GM23338 (cell line): Measurements from ENCODE around the gene MAPK8.

Experiments used
- CTCF ChIP-seq, 2 experiments: fragments of 200-600 bp in 1 of 2; sonication (generic) in 1 of 2; conservative IDR thresholded peaks; 2 replicates each; pipeline versions ENCODE4 v1.5.1 to v1.6.1; 2016 to 2017; ENCODE audit warnings: antibody characterized with exemption in 2 of 2, low read depth in 2 of 2, mild to moderate bottlenecking in 2 of 2, moderate library complexity in 1 of 2
- ETS1 ChIP-seq: IDR thresholded peaks from 2 replicates; pipeline ENCODE4 v1.6.1; 2016; ENCODE audit warnings: antibody characterized with exemption
- EZH2 ChIP-seq: fragments of 200-600 bp; sonication (generic); IDR thresholded peaks from one replicate; pipeline ENCODE4 v1.8.0; 2017; ENCODE audit warnings: antibody characterized with exemption, mild to moderate bottlenecking, low read depth; ENCODE audit not compliant: unreplicated experiment
- EZH2phosphoT487 ChIP-seq: fragments of 200-600 bp; sonication (generic); IDR thresholded peaks from one replicate; pipeline ENCODE4 v1.8.1; 2018; ENCODE audit warnings: antibody characterized with exemption; ENCODE audit not compliant: unreplicated experiment
- JUNB ChIP-seq: IDR thresholded peaks from one replicate; pipeline ENCODE4 v1.6.1; 2016; ENCODE audit warnings: antibody characterized with exemption; ENCODE audit not compliant: unreplicated experiment
- NANOG ChIP-seq: IDR thresholded peaks from 2 replicates; pipeline ENCODE4 v1.6.1; 2016; ENCODE audit warnings: antibody characterized with exemption, borderline replicate concordance
- POLR2AphosphoS5 ChIP-seq: IDR thresholded peaks from 2 replicates; pipeline ENCODE4 v1.6.1; 2016; ENCODE audit warnings: antibody characterized with exemption, low read depth
- REST ChIP-seq: IDR thresholded peaks from one replicate; pipeline ENCODE4 v1.6.1; 2018; ENCODE audit warnings: antibody characterized with exemption; ENCODE audit not compliant: unreplicated experiment
- STAT1 ChIP-seq: IDR thresholded peaks from one replicate; pipeline ENCODE4 v1.6.1; 2016; ENCODE audit warnings: antibody characterized with exemption; ENCODE audit not compliant: unreplicated experiment
- ZNF462 ChIP-seq: fragments of 250-450 bp; sonication (Bioruptor Pico); IDR thresholded peaks from 2 replicates; pipeline ENCODE4 v1.5.0; 2020; ENCODE audit warnings: mild to moderate bottlenecking, moderate library complexity

GRCh38 chr10:48455392-48456151 is 149.1 kb downstream of the MAPK8 start:
- no peak for TF ChIP-seq EZH2
- TF ChIP-seq ETS1 = no peak
- TF ChIP-seq CTCF (conservative IDR thresholded peaks at IDR 0.05; ENCODE audit: low read depth in 2 of 2) = no peak
- TF ChIP-seq POLR2AphosphoS5 = no peak
- TF ChIP-seq JUNB = no peak
- no peak for TF ChIP-seq REST
- TF ChIP-seq NANOG = no peak
- no peak for TF ChIP-seq EZH2phosphoT487
- TF ChIP-seq ZNF462 (CRISPR knock-in tag) = no peak
- TF ChIP-seq STAT1 = no peak
